H9 (cell line): Measurements from ENCODE around the gene INSIG1. TPM values are rescaled to one million over a fixed set of nuclear protein-coding genes. Genes with fewer than 3 reads are reported as not detected.

Source experiments
- DNase-seq: peaks from one replicate; pipeline ENCODE4 v3.0.0-alpha.2; 2017
- H2AFZ ChIP-seq: one replicate; pipeline ENCODE4 v1.6.1; 2013; ENCODE audit warnings: mild to moderate bottlenecking, low read length, control low read depth, moderate library complexity
- H2AK5ac ChIP-seq: 2 replicates; pipeline ENCODE4 v1.6.1; 2013; ENCODE audit warnings: low read length, control low read depth, mixed read lengths; ENCODE audit not compliant: insufficient read length
- H2BK120ac ChIP-seq: one replicate; pipeline ENCODE4 v1.6.1; 2013; ENCODE audit warnings: low read depth, mild to moderate bottlenecking, low read length, control low read depth, inconsistent platforms; ENCODE audit not compliant: poor library complexity, severe bottlenecking
- H2BK12ac ChIP-seq: 2 replicates; pipeline ENCODE4 v1.6.1; 2013; ENCODE audit warnings: low read length, control low read depth, mixed read lengths, low read depth; ENCODE audit not compliant: insufficient read length
- H2BK15ac ChIP-seq: 2 replicates; pipeline ENCODE4 v1.6.1; 2013; ENCODE audit warnings: low read depth, low read length, control low read depth
- H2BK20ac ChIP-seq: one replicate; pipeline ENCODE4 v1.6.1; 2013; ENCODE audit warnings: low read depth, mild to moderate bottlenecking, low read length, control low read depth, inconsistent platforms; ENCODE audit not compliant: poor library complexity, severe bottlenecking
- H2BK5ac ChIP-seq: 2 replicates; pipeline ENCODE4 v1.6.1; 2013; ENCODE audit warnings: low read length, control low read depth, mixed read lengths; ENCODE audit not compliant: insufficient read length
- H3K14ac ChIP-seq: 2 replicates; pipeline ENCODE4 v1.6.1; 2013; ENCODE audit warnings: low read length, control low read depth; ENCODE audit not compliant: insufficient read depth
- H3K18ac ChIP-seq: 2 replicates; pipeline ENCODE4 v1.6.1; 2013; ENCODE audit warnings: low read depth, mild to moderate bottlenecking, mixed read lengths, low read length, control low read depth; ENCODE audit not compliant: insufficient read length
- H3K23ac ChIP-seq: 2 replicates; pipeline ENCODE4 v1.6.1; 2013; ENCODE audit warnings: low read length, control low read depth, mixed read lengths, low read depth; ENCODE audit not compliant: insufficient read length
- H3K23me2 ChIP-seq: 2 replicates; pipeline ENCODE4 v1.6.1; 2013; ENCODE audit warnings: low read depth, mild to moderate bottlenecking, mixed read lengths, low read length, control low read depth; ENCODE audit not compliant: insufficient read length, poor library complexity, severe bottlenecking
- H3K27ac ChIP-seq: 2 replicates; pipeline ENCODE4 v1.5.1; 2013; ENCODE audit warnings: low read length, control low read depth, mixed read lengths, low read depth; ENCODE audit not compliant: insufficient read length
- H3K27me3 ChIP-seq: 2 replicates; pipeline ENCODE4 v1.6.1; 2013; ENCODE audit warnings: low read length, control low read depth, inconsistent platforms; ENCODE audit not compliant: insufficient read depth
- H3K4ac ChIP-seq: 2 replicates; pipeline ENCODE4 v1.6.1; 2013; ENCODE audit warnings: low read depth, mild to moderate bottlenecking, control low read depth, inconsistent platforms, low read length, moderate library complexity
- H3K4me1 ChIP-seq: 2 replicates; pipeline ENCODE4 v1.6.1; 2013; ENCODE audit warnings: low read length, control low read depth, inconsistent platforms; ENCODE audit not compliant: insufficient read depth
- H3K4me2 ChIP-seq: 2 replicates; pipeline ENCODE4 v1.6.1; 2013; ENCODE audit warnings: low read length, control low read depth, mixed read lengths; ENCODE audit not compliant: insufficient read length, insufficient read depth
- H3K56ac ChIP-seq: 2 replicates; pipeline ENCODE4 v1.6.1; 2013; ENCODE audit warnings: low read depth, mild to moderate bottlenecking, mixed read lengths, low read length, control low read depth; ENCODE audit not compliant: insufficient read length
- H3K79me1 ChIP-seq: 2 replicates; pipeline ENCODE4 v1.6.1; 2013; ENCODE audit warnings: low read depth, mild to moderate bottlenecking, moderate library complexity, low read length, control low read depth, inconsistent platforms; ENCODE audit not compliant: insufficient read depth, poor library complexity, severe bottlenecking
- H3K79me2 ChIP-seq: 2 replicates; pipeline ENCODE4 v1.6.1; 2013; ENCODE audit warnings: low read length, control low read depth, inconsistent platforms; ENCODE audit not compliant: insufficient read depth
- H3K9ac ChIP-seq: 2 replicates; pipeline ENCODE4 v1.6.1; 2013; ENCODE audit warnings: low read length, control low read depth, mixed read lengths; ENCODE audit not compliant: insufficient read length; ENCODE audit errors: extremely low read depth
- H3K9me3 ChIP-seq: one replicate; pipeline ENCODE4 v1.6.1; 2013; ENCODE audit warnings: low read depth, low read length, inconsistent platforms; ENCODE audit not compliant: control insufficient read depth
- H3T11ph ChIP-seq: one replicate; pipeline ENCODE4 v1.6.1; 2013; ENCODE audit warnings: mild to moderate bottlenecking, low read length, control low read depth, inconsistent platforms
- H4K20me1 ChIP-seq: one replicate; pipeline ENCODE4 v1.6.1; 2013; ENCODE audit not compliant: control insufficient read depth, insufficient read length, insufficient read depth
- H4K5ac ChIP-seq: 2 replicates; pipeline ENCODE4 v1.6.1; 2013; ENCODE audit warnings: low read depth, mild to moderate bottlenecking, mixed read lengths, low read length, control low read depth; ENCODE audit not compliant: insufficient read length
- H4K8ac ChIP-seq: replicated peaks from 2 replicates; pipeline ENCODE4 v1.6.1; 2013; ENCODE audit warnings: low read length, control low read depth, mixed read lengths, low read depth; ENCODE audit not compliant: insufficient read length
- H4K91ac ChIP-seq: 2 replicates; pipeline ENCODE4 v1.6.1; 2013; ENCODE audit warnings: low read depth, mild to moderate bottlenecking, moderate library complexity, mixed read lengths, low read length, control low read depth; ENCODE audit not compliant: insufficient read length
- H3K27ac Mint-ChIP-seq, 3 experiments: 2 replicates in 2 of 3; 3 replicates in 1 of 3; pipeline ENCODE4 v1.8.0; 2020 to 2021; ENCODE audit warnings: mixed read lengths in 3 of 3, mild to moderate bottlenecking in 1 of 3, moderate library complexity in 1 of 3
- H3K27me3 Mint-ChIP-seq: 2 replicates; pipeline ENCODE4 v1.8.0; 2021; ENCODE audit warnings: low read depth, mild to moderate bottlenecking, moderate library complexity, mixed read lengths
- H3K36me3 Mint-ChIP-seq, 3 experiments: 2 replicates in 2 of 3; 3 replicates in 1 of 3; pipeline ENCODE4 v1.8.0; 2020 to 2021; ENCODE audit warnings: low read depth in 3 of 3, mixed read lengths in 3 of 3; ENCODE audit not compliant: insufficient read depth in 1 of 3
- H3K4me1 Mint-ChIP-seq, 2 experiments: 2 replicates each; pipeline ENCODE4 v1.8.0; 2020; ENCODE audit warnings: mixed read lengths in 2 of 2
- H3K4me3 Mint-ChIP-seq, 2 experiments: 2 replicates in 1 of 2; 3 replicates in 1 of 2; pipeline ENCODE4 v1.8.0; 2020 to 2021; ENCODE audit warnings: mild to moderate bottlenecking in 2 of 2, mixed read lengths in 2 of 2, moderate library complexity in 1 of 2
- H3K9me3 Mint-ChIP-seq, 2 experiments: 2 replicates in 1 of 2; 3 replicates in 1 of 2; pipeline ENCODE4 v1.8.0; 2020; ENCODE audit warnings: mild to moderate bottlenecking in 2 of 2, mixed read lengths in 2 of 2, moderate library complexity in 1 of 2
- WGBS: extraction: QIAGEN DNeasy Blood & Tissue Kit; methylation state at CpG from one replicate; pipeline ENCODE4 v1.1.7; 2013; ENCODE audit warnings: missing lambda C conversion rate, low lambda C conversion rate, mixed read lengths; ENCODE audit not compliant: insufficient read length; ENCODE audit errors: extremely low coverage; 5-methylcytosine and 5-hydroxymethylcytosine counted together
- total RNA-seq: library from RNA; stranded (reverse); gene quantifications from 2 replicates; pipeline ENCODE4 v1.2.1, GENCODE V29; 2021
- TF ChIP-seq, protein P1 (sequence below): fragments of 200-600 bp; sonication (generic); conservative IDR thresholded peaks from 3 replicates; pipeline ENCODE4 v1.8.0; 2021; ENCODE audit warnings: antibody characterized with exemption, mild to moderate bottlenecking

Gene INSIG1
- total RNA-seq, 1 experiment from 2014 or later = 23.3 TPM

DNA sequence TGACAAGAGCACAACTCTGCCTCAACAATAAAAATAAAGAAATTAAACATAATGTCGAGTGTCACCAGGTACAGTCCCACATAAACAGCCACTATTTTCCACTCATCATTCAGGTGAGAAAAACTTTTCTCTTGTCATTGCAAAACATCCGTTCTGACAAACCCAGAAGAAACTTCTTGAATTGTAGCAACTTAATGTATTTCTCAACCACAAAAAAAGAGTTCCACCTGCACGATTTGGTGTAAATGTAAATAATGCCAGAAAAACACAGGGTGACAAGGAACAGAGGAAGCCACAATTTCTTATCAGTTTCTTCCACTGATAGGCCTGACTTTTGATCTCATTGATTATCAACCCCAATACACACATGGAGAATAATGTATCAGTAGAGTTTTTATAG is 26.8 kb upstream of the INSIG1 start:
- no peaks in the 10 kb centered on the region for H3K9me3 ChIP-seq
- Mint-ChIP-seq H3K4me1 (peaks cover 5 to 7% of the 10 kb centered on the region in 2 experiments; a peak in 3 of 4 replicates), H3K4me3 (no peak overlapping the region), H3K27me3 (no peaks in the 10 kb centered on the region), H3K9me3 (no peaks in the 10 kb centered on the region; a peak in 1 of 5 replicates), H3K27ac (no peak overlapping the region), H3K36me3 (peaks cover 0 to 4% (median 1%) of the 10 kb centered on the region in 3 experiments; a peak in 3 of 7 replicates)
- no peaks in the 10 kb centered on the region for H3K27me3 ChIP-seq
- TF ChIP-seq, protein P1, sequence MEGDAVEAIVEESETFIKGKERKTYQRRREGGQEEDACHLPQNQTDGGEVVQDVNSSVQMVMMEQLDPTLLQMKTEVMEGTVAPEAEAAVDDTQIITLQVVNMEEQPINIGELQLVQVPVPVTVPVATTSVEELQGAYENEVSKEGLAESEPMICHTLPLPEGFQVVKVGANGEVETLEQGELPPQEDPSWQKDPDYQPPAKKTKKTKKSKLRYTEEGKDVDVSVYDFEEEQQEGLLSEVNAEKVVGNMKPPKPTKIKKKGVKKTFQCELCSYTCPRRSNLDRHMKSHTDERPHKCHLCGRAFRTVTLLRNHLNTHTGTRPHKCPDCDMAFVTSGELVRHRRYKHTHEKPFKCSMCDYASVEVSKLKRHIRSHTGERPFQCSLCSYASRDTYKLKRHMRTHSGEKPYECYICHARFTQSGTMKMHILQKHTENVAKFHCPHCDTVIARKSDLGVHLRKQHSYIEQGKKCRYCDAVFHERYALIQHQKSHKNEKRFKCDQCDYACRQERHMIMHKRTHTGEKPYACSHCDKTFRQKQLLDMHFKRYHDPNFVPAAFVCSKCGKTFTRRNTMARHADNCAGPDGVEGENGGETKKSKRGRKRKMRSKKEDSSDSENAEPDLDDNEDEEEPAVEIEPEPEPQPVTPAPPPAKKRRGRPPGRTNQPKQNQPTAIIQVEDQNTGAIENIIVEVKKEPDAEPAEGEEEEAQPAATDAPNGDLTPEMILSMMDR = no peak
- H4K20me1 ChIP-seq = no peaks in the 10 kb centered on the region
- no peak overlapping the region for H2AK5ac ChIP-seq
- no peak overlapping the region for H2BK120ac ChIP-seq
- no peaks in the 10 kb centered on the region for H3K4me1 ChIP-seq
- H3K79me2 ChIP-seq = no peaks in the 10 kb centered on the region
- no peak overlapping the region for H3K14ac ChIP-seq
- no peak overlapping the region for H2BK5ac ChIP-seq
- H3K23me2 ChIP-seq = no peaks in the 10 kb centered on the region
- H3K18ac ChIP-seq = no peak overlapping the region
- no peak for DNase-seq
- H3K56ac ChIP-seq = no peak overlapping the region
- H4K5ac ChIP-seq = no peak overlapping the region
- no peak overlapping the region for H4K91ac ChIP-seq
- H3K4me2 ChIP-seq = no peak overlapping the region
- H3K23ac ChIP-seq = no peak overlapping the region
- H4K8ac ChIP-seq = no peak overlapping the region
- no peak overlapping the region for H3K4ac ChIP-seq
- no peak overlapping the region for H3K27ac ChIP-seq
- H3T11ph ChIP-seq = no peak overlapping the region
- H2BK15ac ChIP-seq = no peak overlapping the region
- no peak overlapping the region for H2BK12ac ChIP-seq
- no peak overlapping the region for H2AFZ ChIP-seq
- WGBS = no CpG with 5 or more reads among the region's 3 CpGs
- no peak overlapping the region for H2BK20ac ChIP-seq
- no peaks in the 10 kb centered on the region for H3K79me1 ChIP-seq
- no peak overlapping the region for H3K9ac ChIP-seq
